Lower lobe of right lung (tissue), 2 donors: Measurements from ENCODE around the gene TTLL11. TPM values are rescaled to one million over a fixed set of nuclear protein-coding genes. Genes with fewer than 3 reads are reported as not detected.

Experiments used
- ATAC-seq, 2 donors: fragments of 200-7000 bp; cut with Tn5 transposase; one replicate each; pipeline ENCODE4 v1.9.1; 2020 to 2022; ENCODE audit warnings: mild to moderate bottlenecking in 2 of 2, moderate library complexity in 2 of 2
- DNase-seq: peaks from one replicate; pipeline ENCODE4 v3.0.0-alpha.2; 2020
- H3K27ac ChIP-seq: fragments of 200-600 bp; one replicate; pipeline ENCODE4 v1.8.0; 2022
- H3K27me3 ChIP-seq: fragments of 200-600 bp; one replicate; pipeline ENCODE4 v1.8.0; 2022; ENCODE audit warnings: low read depth
- H3K36me3 ChIP-seq: fragments of 200-600 bp; one replicate; pipeline ENCODE4 v1.8.0; 2022; ENCODE audit warnings: mild to moderate bottlenecking
- H3K4me1 ChIP-seq: fragments of 200-600 bp; one replicate; pipeline ENCODE4 v1.8.0; 2022
- H3K4me3 ChIP-seq: fragments of 200-600 bp; one replicate; pipeline ENCODE4 v1.8.0; 2022; ENCODE audit warnings: mild to moderate bottlenecking
- H3K9me3 ChIP-seq: fragments of 200-600 bp; one replicate; pipeline ENCODE4 v1.8.0; 2022
- intact Hi-C: fragments of 100-400 bp; cut with DNase I; formaldehyde crosslinking; loops from one replicate; pipeline ENCODE4 v1.11.0; 2022
- total RNA-seq: library from RNA; stranded (reverse); fragmentation: NEBNext Ultra II Directional; extraction: Animal tissue kit (Norgen Biotek cat#: 25700); gene quantifications from one replicate; pipeline ENCODE4 v1.2.1, GENCODE V29; 2021
- TF ChIP-seq, protein P1 (sequence below): fragments of 200-600 bp; IDR thresholded peaks from one replicate; pipeline ENCODE4 v1.8.0; 2022; ENCODE audit warnings: antibody characterized with exemption, mild to moderate bottlenecking
- donor health status: DM: no; HTN: yes; CAD: no; lungs with severe emphysema.

TTLL11 gene
- total RNA-seq, 1 donor from 2014 or later = 11.7 TPM

- Histone ChIP-seq H3K27me3 (no peaks in the 10 kb centered on the region), H3K9me3 (no peaks in the 10 kb centered on the region), H3K4me1 (no peaks in the 10 kb centered on the region), H3K36me3 (no peaks in the 10 kb centered on the region), H3K4me3 (no peak overlapping the region), H3K27ac (no peak overlapping the region)
- TF ChIP-seq, protein P1, sequence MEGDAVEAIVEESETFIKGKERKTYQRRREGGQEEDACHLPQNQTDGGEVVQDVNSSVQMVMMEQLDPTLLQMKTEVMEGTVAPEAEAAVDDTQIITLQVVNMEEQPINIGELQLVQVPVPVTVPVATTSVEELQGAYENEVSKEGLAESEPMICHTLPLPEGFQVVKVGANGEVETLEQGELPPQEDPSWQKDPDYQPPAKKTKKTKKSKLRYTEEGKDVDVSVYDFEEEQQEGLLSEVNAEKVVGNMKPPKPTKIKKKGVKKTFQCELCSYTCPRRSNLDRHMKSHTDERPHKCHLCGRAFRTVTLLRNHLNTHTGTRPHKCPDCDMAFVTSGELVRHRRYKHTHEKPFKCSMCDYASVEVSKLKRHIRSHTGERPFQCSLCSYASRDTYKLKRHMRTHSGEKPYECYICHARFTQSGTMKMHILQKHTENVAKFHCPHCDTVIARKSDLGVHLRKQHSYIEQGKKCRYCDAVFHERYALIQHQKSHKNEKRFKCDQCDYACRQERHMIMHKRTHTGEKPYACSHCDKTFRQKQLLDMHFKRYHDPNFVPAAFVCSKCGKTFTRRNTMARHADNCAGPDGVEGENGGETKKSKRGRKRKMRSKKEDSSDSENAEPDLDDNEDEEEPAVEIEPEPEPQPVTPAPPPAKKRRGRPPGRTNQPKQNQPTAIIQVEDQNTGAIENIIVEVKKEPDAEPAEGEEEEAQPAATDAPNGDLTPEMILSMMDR = no peak
- intact Hi-C loops = no loop called here
- ATAC-seq (no peak), DNase-seq (no peak)
These were observed 261.2 kb downstream of the TTLL11 start for GRCh38 chr9:121831869-121832268.

DNA sequence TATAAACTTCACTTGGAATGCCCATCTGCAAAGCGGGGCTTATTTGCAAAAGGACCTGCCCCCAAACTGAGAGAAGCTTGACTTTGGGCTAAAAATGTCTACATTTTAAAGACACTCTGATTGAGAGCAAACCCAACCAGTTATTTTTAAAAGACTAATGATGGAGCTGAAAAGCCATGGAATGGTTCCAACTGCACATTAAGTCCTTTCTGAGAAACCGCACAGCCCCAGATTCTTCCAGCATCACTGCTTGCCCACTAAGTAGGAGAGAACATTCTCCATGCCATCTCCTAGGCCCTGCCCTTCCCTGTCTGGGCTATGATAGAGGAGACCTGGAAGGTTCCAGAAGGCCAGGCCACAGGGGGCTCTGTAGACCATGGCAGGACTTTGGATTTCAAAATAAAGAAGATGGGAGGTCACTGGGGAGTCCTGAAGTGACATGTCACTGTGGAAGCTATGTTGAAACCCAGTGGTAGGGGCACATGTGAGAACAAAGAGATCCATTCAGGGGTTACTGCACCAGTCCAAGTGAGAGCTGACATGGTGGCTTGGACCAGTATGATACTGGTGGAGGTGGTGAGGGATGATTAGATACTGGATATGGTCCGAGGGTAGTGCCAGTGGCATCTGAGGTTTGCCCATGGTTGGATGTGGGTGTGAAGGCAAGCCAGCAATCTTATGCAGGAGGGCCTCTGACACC is 262.5 kb downstream of the TTLL11 start:
- no peak overlapping the region for H3K27ac ChIP-seq
- H3K4me3 ChIP-seq = no peak overlapping the region
- TF ChIP-seq, protein P1 = no peak
- intact Hi-C loops = no loop called here
- no peaks in the 10 kb centered on the region for H3K36me3 ChIP-seq
- no peak for ATAC-seq
- H3K9me3 ChIP-seq = no peaks in the 10 kb centered on the region
- DNase-seq = no peak
- no peaks in the 10 kb centered on the region for H3K27me3 ChIP-seq
- no peaks in the 10 kb centered on the region for H3K4me1 ChIP-seq

DNA sequence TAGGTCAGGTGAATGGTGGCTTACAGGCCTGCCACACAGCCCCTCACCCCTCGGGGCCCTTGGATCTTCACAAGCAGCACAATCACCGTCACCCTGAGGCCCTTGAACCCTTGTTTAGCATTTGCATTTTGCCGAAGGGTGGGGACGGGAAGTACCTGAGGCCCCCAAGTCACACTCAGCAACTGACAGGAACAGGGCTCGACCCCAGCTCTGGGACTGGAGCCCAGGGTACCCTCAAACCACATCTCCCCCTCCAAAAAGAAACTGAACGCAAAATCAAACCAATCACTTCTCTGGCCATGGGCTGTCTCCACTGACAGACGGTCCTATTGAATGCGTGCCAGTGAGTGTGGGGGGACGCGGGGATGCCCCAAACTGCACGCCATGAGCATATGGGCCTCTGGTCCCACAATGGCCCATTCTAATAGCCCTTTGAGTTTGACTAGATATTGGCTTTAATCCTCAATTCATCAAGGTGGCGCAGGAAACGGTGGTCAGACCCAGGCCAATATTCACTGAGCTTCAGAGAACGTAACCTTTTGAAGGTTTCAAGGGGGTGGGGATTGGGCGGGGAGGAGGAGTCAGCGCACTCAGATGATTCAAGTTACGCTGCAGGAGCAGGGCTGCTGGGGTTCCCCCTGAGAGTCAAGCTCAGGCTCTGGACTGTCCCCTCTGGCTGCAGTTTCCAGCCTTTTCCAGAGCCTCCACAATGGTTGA is 265.7 kb downstream of the TTLL11 start:
- ATAC-seq (no peak), DNase-seq (no peak)
- Histone ChIP-seq H3K36me3 (no peaks in the 10 kb centered on the region), H3K4me1 (no peaks in the 10 kb centered on the region), H3K4me3 (no peak overlapping the region), H3K27ac (no peak overlapping the region), H3K9me3 (no peaks in the 10 kb centered on the region), H3K27me3 (no peaks in the 10 kb centered on the region)
- TF ChIP-seq, protein P1 = no peak
- intact Hi-C loops = no loop called here

DNA sequence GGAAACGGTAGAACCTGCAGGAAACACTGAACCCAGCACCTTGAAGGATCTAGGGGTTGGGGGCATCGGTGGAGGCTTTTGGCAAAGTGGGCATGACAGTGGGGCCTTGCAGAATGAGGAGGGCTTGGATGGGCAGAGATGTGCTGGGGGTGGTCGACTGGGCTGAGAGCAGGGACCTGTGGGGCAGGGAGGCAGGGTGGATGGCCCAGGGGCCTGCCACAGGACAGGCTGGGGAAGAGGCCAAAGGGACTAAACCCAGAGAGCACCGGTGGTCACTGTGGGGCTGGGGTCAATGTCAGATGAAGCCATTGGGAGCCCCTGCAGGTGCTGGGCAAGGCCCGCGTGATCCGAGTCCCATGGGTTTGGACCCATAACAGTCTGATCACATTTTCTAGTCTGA is 266.4 kb downstream of the TTLL11 start:
- no peaks in the 10 kb centered on the region for H3K9me3 ChIP-seq
- intact Hi-C loops = no loop called here
- TF ChIP-seq, protein P1 = no peak
- H3K4me3 ChIP-seq = no peak overlapping the region
- ATAC-seq (no peak), DNase-seq (no peak)
- H3K27me3 ChIP-seq = no peaks in the 10 kb centered on the region
- H3K27ac ChIP-seq = no peak overlapping the region
- H3K4me1 ChIP-seq = no peaks in the 10 kb centered on the region
- H3K36me3 ChIP-seq = no peaks in the 10 kb centered on the region

- Histone ChIP-seq H3K4me3 (no peak overlapping the region), H3K9me3 (no peaks in the 10 kb centered on the region), H3K4me1 (no peaks in the 10 kb centered on the region), H3K27ac (no peak overlapping the region), H3K27me3 (no peaks in the 10 kb centered on the region), H3K36me3 (no peaks in the 10 kb centered on the region)
- intact Hi-C loops = no loop called here
- TF ChIP-seq, protein P1 = no peak
- DNase-seq = no peak
- ATAC-seq = no peak
These were observed 267.9 kb downstream of the TTLL11 start for GRCh38 chr9:121825031-121825691.
